Upper lobe of left lung (tissue), 6 donors: ENCODE results near the gene GBA3. TPM values are rescaled to one million over a fixed set of nuclear protein-coding genes. Genes with fewer than 3 reads are reported as not detected.

Experiments used
- ATAC-seq, 2 donors: fragments of 200-7000 bp; cut with Tn5 transposase; one replicate each; pipeline ENCODE4 v1.9.1; 2022; ENCODE audit warnings: mild to moderate bottlenecking in 2 of 2, moderate library complexity in 2 of 2; ENCODE audit not compliant: low FRiP score in 2 of 2
- DNase-seq, 2 donors: peaks; one replicate each; pipeline ENCODE4 v3.0.0-alpha.2; 2019 to 2020
- H3K27ac ChIP-seq, 4 donors: fragments of 200-600 bp; sonication (generic); one replicate each; pipeline ENCODE4 v1.5.1; 2016 to 2019
- H3K27me3 ChIP-seq, 4 donors: fragments of 200-600 bp; sonication (generic); one replicate each; pipeline ENCODE4 v1.5.1; 2017 to 2019
- H3K36me3 ChIP-seq, 4 donors: fragments of 200-600 bp; sonication (generic); one replicate each; pipeline ENCODE4 v1.5.1; 2016 to 2019
- H3K4me1 ChIP-seq, 4 donors: fragments of 200-600 bp; sonication (generic); one replicate each; pipeline ENCODE4 v1.5.1; 2018 to 2019
- H3K4me3 ChIP-seq, 4 donors: fragments of 200-600 bp; sonication (generic); one replicate each; pipeline ENCODE4 v1.5.1; 2017 to 2019; ENCODE audit warnings: mild to moderate bottlenecking in 2 of 4, moderate library complexity in 1 of 4
- H3K9me3 ChIP-seq, 4 donors: fragments of 200-600 bp; sonication (generic); one replicate each; pipeline ENCODE4 v1.5.1; 2018 to 2019
- EP300 ChIP-seq, 4 donors: sonication (generic); formaldehyde crosslinking; IDR thresholded peaks; one replicate each; pipeline ENCODE4 v1.5.1; 2017; ENCODE audit warnings: antibody characterized with exemption in 4 of 4, control low read depth in 2 of 4
- POLR2A ChIP-seq, 4 donors: fragments of 450-650 bp; IDR thresholded peaks; one replicate each; pipeline ENCODE4 v1.5.1; 2016 to 2017; ENCODE audit warnings: antibody characterized with exemption in 4 of 4, mild to moderate bottlenecking in 2 of 4
- POLR2AphosphoS5 ChIP-seq, 2 donors: sonication (generic); formaldehyde crosslinking; IDR thresholded peaks; one replicate each; pipeline ENCODE4 v1.5.1; 2017; ENCODE audit warnings: antibody characterized with exemption in 2 of 2
- WGBS, 2 donors: methylation state at CpG; one replicate each; pipeline ENCODE4 v1.1.5; 2017 to 2018; 5-methylcytosine and 5-hydroxymethylcytosine counted together
- total RNA-seq, 6 donors: library from RNA; depleted of rRNA in 4 of 6; stranded (reverse); fragments of >200 nt in 4 of 6; gene quantifications; one replicate each; pipeline versions ENCODE4 v1.1.0 to v1.2.1, GENCODE V29; 2016 to 2021
- TF ChIP-seq, protein P1 (sequence below), 6 experiments: fragments of 450-650 bp in 4 of 6; fragments of 200-600 bp in 2 of 6; sonication (generic) in 2 of 6; IDR thresholded peaks; one replicate each; pipeline ENCODE4 v1.5.1; 2016 to 2019; ENCODE audit warnings: antibody characterized with exemption in 6 of 6
- donor health status: DM: no; HTN: no; CAD: no; lungs with moderate emphysema.
- donor health status: DM: no; HTN: yes; CAD: no; lungs with severe emphysema.

Gene GBA3
- total RNA-seq, 6 donors from 2014 or later: 0.57 to 1.6 (median 1.4) TPM; not detected in 1

DNA sequence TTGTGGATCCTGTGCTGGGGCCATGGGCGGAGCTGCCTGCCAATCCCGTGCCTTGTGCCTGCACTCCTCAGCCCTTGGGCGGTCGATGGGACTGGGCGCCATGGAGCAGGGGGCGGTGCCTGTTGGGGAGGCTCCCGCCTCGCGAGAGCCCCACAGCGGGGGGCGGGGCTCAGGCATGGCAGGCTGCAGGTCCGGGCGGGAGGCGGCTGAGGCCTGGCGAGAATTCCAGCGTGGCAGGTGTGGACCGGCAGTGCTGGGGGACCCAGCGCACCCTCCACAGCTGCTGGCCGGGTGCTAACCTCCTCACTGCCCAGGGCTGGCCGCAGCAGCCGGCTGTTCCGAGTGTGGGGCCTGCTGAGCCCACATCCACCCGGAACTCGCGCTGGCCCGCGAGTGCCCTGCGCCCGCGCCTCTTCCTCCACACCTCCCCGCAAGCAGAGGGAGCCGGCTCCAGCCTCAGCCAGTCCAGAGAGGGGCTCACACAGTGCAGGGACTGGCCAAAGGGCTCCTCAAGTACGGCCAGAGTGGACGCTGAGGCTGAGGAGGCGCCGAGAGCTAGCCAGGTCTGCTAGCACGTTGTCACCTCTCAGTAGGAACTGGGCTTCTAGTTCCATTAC, 85.9 kb downstream of the GBA3 start:
- no peaks in the 10 kb centered on the region for H3K36me3 ChIP-seq
- TF ChIP-seq, protein P1, sequence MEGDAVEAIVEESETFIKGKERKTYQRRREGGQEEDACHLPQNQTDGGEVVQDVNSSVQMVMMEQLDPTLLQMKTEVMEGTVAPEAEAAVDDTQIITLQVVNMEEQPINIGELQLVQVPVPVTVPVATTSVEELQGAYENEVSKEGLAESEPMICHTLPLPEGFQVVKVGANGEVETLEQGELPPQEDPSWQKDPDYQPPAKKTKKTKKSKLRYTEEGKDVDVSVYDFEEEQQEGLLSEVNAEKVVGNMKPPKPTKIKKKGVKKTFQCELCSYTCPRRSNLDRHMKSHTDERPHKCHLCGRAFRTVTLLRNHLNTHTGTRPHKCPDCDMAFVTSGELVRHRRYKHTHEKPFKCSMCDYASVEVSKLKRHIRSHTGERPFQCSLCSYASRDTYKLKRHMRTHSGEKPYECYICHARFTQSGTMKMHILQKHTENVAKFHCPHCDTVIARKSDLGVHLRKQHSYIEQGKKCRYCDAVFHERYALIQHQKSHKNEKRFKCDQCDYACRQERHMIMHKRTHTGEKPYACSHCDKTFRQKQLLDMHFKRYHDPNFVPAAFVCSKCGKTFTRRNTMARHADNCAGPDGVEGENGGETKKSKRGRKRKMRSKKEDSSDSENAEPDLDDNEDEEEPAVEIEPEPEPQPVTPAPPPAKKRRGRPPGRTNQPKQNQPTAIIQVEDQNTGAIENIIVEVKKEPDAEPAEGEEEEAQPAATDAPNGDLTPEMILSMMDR (IDR thresholded peaks at IDR 0.05): no peak
- TF ChIP-seq POLR2AphosphoS5 (IDR thresholded peaks at IDR 0.05) (no peak), POLR2A (IDR thresholded peaks at IDR 0.05) (no peak), EP300 (IDR thresholded peaks at IDR 0.05) (no peak)
- H3K4me3 ChIP-seq: no peak overlapping the region
- no peaks in the 10 kb centered on the region for H3K27me3 ChIP-seq
- no peaks in the 10 kb centered on the region for H3K4me1 ChIP-seq
- no peak overlapping the region for H3K27ac ChIP-seq
- ATAC-seq: peak in 1 of 2 donors; percentile 43
- H3K9me3 ChIP-seq: peaks cover 0 to 3% (median 0%) of the 10 kb centered on the region in 4 donors
- WGBS, 2 donors: 92 to 100% methylated on average over 3 to 24 of the region's 37 CpGs
- DNase-seq: peak in 1 of 2 donors; percentile 82

DNA sequence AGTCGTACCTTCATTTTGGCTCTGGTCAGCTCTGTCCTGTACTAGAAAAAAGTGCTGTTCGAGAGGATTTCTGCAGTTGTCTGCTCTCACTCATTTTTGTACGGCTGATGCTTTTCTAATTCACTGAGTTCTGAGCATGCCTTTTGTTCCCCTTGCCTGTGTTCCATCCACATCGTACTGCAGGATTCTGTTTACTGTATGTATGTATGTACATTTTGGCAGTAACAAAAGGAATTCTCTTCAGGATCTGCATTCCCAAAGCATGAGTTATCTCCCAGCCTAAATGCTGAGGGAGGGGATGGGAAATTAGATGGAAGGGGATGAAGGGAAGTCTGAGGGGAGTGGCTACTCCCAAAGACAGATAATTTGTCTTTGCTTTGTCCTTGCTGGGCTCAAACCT, 87.6 kb downstream of the GBA3 start:
- DNase-seq (no peak), ATAC-seq (no peak)
- 55 to 64% methylated on average over 4 of the region's 4 CpGs for WGBS, 2 donors
- Histone ChIP-seq H3K27ac (no peak overlapping the region), H3K4me3 (no peak overlapping the region), H3K4me1 (no peaks in the 10 kb centered on the region), H3K36me3 (no peaks in the 10 kb centered on the region), H3K9me3 (peaks cover 0 to 3% (median 0%) of the 10 kb centered on the region in 4 donors), H3K27me3 (no peaks in the 10 kb centered on the region)
- TF ChIP-seq POLR2AphosphoS5 (IDR thresholded peaks at IDR 0.05): no peak

DNA sequence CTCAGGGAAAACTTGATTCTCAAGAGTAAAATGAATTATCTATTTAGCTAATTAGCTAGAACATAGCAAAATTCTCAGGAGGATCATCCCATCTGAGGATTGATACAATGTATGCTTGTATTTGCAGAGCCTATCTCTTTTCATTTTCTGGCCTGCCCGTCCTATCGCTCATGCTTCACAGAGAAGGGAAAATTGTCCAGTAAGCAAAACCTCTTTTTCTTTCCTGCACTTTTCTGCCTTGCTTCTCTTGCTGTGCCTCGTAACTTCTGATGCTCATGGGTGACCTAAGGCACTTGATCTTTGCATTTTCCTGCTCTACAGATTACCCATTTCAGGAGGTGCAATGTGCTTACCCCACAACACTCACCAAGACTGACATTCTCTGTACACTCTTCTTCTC, 88.1 kb downstream of the GBA3 start:
- Histone ChIP-seq H3K27me3 (no peaks in the 10 kb centered on the region), H3K4me3 (no peak overlapping the region), H3K27ac (no peak overlapping the region), H3K9me3 (peaks cover 0 to 3% (median 0%) of the 10 kb centered on the region in 4 donors), H3K4me1 (no peaks in the 10 kb centered on the region), H3K36me3 (no peaks in the 10 kb centered on the region)
- WGBS, 2 donors: 83 to 89% methylated on average over 3 of the region's 3 CpGs
- DNase-seq (no peak), ATAC-seq (no peak)
- TF ChIP-seq POLR2A (IDR thresholded peaks at IDR 0.05): no peak
- TF ChIP-seq POLR2AphosphoS5 (IDR thresholded peaks at IDR 0.05): no peak
- TF ChIP-seq, protein P1 (IDR thresholded peaks at IDR 0.05): no peak

DNA sequence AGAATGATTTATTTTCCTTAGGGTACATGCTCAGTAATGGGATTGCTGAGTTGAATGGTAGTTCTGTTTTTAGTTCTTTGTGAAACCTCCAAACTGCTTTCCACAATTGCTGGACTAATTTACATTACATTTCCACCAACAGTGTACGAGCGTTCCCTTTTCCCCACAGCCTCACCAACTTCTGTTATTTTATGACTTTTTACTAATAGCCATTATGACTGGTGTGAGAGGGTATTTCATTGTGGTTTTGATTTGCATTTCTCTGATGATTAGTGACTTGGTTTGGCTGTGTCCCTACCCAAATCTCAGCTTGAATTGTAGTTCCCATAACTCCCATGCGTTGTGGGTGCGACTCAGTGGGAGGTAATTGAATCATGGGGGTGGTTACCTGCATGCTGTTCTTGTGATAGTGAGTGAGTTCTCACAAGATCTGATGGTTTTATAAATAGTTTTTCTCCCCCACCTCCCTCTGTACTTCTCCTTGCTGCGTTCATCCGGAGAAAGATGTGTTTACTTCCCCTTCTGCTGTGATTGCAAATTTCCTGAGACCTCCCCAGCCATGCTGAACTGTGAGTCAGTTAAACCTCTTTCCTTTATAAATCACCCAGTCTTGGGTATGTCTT, 95.1 kb downstream of the GBA3 start:
- TF ChIP-seq, protein P1 (IDR thresholded peaks at IDR 0.05): no peak
- no peak for TF ChIP-seq POLR2AphosphoS5 (IDR thresholded peaks at IDR 0.05)
- TF ChIP-seq EP300 (IDR thresholded peaks at IDR 0.05): no peak
- no peak for TF ChIP-seq POLR2A (IDR thresholded peaks at IDR 0.05)
- H3K27me3 ChIP-seq: no peaks in the 10 kb centered on the region
- no peaks in the 10 kb centered on the region for H3K36me3 ChIP-seq
- WGBS, 2 donors: 61 to 66% methylated on average over 6 of the region's 6 CpGs
- ATAC-seq (no peak), DNase-seq (no peak)
- no peak overlapping the region for H3K27ac ChIP-seq
- no peak overlapping the region for H3K4me3 ChIP-seq
- H3K4me1 ChIP-seq: no peaks in the 10 kb centered on the region
- no peaks in the 10 kb centered on the region for H3K9me3 ChIP-seq

DNA sequence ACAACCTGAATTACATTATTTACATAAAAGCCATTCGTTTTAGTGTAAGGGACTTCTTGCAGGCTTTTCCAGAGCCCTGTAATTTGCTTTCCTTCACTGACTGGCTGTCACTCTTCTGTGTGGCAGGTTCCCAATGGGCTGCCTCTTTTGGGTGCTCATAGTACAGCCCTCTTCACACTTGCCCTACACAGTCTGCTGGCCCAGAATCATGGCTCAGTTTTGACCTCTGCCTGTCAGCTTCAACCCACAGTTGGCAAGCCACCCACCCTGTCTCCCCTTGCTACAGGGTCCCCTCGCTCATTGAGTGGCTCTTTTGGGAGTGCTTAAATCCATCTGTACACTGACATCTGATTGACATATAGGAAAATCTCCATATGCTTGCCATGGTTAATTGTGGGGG, 97.9 kb downstream of the GBA3 start:
- 60 to 83% methylated on average over 2 of the region's 2 CpGs for WGBS, 2 donors
- DNase-seq (no peak), ATAC-seq (no peak)
- Histone ChIP-seq H3K4me1 (no peaks in the 10 kb centered on the region), H3K27ac (no peak overlapping the region), H3K4me3 (no peak overlapping the region), H3K27me3 (no peaks in the 10 kb centered on the region), H3K36me3 (no peaks in the 10 kb centered on the region), H3K9me3 (no peaks in the 10 kb centered on the region)
- TF ChIP-seq EP300 (IDR thresholded peaks at IDR 0.05): no peak
- no peak for TF ChIP-seq POLR2AphosphoS5 (IDR thresholded peaks at IDR 0.05)
- TF ChIP-seq, protein P1 (IDR thresholded peaks at IDR 0.05): no peak
